ENCODE data around the gene GPR89B.
"Not testable (repeated sequence)": the region's sequence is repeated elsewhere in the genome, so short reads cannot be mapped to it uniquely, and the experiment has no call there.

GPR89B gene

DNA sequence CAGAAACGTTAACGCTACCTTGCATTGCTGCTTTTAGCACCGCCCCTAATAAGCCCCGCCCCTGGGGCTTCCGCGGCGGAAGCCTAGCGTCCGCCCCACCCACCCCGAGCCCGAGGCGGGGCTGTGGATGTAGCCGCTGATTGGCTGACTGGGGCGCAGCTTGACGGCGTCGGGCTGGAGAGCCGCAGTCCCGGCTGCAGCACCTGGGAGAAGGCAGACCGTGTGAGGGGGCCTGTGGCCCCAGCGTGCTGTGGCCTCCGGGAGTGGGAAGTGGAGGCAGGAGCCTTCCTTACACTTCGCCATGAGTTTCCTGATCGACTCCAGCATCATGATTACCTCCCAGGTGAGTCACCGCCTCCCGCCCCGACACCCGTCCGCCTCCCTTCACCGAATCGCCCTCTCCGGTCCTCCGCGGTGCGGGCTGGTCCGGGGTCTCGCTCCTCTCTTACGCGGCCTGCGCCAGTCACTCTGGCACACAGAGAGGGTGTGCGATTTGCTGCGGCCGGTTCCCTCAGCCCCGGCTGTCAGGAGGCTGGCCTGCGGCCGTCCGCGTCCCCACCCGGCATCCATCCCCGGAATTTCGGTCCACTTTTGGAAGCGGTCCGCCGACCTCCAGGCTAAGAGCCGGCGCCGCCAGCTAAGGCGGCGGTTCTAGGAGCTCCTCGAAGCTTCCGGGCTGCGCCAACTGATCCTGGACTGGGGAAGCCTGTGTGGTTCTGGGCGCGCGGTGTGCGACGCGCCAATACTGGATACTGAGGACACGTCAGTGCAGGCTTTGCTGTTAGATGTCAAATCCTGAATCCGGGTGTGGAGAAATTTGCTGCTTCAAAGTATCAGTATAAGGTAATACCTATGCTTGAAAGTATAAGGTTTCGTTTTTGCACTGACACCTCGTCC is at the start of gene GPR89B:
GPR89B (plus strand) TSS at position 185 of the 897 bp plus-strand sequence; CDS start at position 302, 117 bp downstream.
- peak; percentile 84 for DNase-seq

DNA sequence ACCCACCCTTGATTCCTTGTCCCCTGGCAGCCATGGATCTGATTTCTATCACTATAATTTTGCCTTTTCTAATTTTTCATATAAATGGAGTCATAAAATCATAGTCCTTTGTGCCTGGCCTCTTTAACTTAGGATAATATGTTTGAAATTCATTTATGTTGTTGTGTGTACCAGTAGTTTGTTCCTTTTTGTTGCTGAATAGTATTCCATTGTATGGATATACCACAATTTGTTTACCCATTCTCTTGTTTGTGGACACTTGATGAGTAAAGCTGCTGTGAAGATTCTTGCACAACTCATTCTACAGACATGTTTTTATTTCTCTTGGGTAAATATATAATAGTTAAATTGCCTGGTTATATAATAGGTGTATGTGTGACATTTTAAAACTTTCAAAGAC is 48.3 kb upstream of the GPR89B start:
- DNase-seq, result no peak

DNA sequence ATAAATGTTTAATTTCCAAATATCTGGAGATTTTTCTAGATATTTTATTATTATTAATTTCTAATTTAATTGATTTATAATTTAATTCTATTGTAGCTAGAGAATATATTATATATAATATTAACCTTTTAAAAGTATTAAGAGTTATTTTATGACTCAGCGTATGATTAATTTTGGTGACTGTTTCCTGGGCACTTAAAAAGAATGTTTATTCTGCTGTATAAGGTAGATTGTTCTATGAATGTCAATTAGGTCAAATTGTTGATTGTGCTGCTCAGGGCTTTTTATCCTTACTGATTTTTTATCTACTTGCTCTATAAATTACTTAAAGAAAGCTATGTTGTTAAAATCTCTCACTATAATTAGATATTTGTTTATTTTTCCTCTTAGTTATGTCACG is 45.7 kb upstream of the GPR89B start:
- no peak for DNase-seq

DNA sequence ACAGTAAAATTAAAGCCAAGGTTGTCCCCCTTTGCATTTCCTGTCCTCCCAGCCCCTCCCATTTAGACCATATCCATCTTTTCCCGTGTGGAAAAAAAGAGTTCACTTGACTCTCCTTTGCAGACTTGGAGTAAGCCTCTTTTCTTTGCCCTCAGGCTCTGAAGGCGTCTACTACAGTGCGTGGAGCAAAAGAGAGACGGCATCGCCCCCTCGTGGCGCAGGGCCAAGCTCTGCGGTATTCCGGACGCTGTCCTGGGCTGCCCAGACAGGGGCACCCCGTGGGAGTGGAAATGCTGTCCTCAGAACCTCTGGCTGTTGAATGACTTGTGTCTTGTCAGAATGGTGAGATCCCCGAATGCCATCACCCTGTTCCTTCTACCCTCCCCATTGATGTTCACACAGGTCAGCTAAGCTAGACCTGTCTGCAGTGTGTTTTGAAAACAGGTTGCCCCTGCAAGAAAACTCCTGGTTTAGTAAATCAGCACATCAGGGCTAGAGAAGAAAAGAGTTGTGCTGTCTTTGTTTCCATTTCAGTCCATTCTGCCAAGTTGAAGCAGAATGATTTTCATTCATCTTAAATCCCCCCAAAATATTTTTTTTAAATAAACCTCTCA is 37.9 kb upstream of the GPR89B start:
- peak; percentile 65 for DNase-seq

DNA sequence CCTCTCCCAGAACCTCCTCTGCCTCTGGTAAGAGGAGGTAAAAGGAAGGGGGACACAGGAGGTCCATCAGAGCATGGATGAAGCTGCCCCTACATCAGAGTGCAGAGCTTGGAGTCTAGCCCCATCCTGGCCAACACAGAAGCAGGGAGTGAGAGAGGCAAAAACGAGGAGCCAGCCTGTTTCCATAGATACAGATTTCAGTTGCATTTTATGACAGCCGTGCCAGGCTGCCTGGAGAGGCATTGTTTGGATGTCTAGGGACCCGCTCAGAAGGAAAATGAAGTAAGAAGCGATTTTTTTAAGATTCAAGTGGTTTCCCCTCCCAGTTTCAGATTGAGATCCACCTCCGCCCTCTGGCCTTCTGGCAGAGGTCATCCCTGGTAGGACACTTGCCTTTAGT is 37.1 kb upstream of the GPR89B start:
- DNase-seq, result no peak

DNA sequence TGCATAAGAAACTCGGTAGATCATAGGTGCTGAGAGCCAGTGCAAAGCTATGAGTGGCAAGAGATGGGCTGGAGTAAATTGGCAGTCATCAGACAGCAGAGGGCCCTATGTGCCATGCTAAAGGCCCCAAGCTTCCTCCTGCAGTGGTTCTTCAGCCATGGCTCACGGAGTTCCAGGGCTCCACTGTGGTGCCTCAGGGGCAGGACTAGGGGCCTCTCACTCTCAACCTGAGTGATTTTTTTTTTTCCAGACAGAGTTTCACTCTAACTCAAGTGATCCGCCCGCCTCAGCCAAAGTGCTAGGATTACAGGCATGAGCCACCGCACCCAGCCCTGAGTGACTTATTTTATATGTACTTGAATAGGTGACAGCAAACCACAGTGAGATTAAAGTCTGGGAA is 36.0 kb upstream of the GPR89B start:
- DNase-seq, result no peak

DNA sequence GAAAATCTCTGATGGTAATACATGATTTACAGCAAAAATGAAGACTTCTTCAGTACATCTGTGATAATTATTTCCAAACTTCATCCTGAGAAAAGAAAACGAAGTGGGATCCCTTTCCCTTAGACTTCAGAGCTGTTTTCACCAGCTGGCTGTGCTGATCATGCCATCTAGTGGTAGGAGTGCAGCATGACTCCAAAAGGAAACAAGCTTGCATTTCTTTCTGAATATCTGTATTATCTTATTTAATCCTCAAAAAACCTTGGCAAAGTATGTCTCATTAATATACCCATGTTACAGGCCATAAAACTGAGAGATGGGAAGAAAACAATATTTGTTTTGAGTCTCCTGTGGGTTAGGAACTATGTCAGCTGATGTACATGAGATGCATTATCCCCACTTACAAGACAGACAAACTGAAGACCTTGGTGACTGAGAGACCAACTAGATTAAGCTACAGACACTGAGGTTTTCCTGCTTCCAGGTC is 35.4 kb upstream of the GPR89B start:
- DNase-seq, result peak; percentile 29

DNA sequence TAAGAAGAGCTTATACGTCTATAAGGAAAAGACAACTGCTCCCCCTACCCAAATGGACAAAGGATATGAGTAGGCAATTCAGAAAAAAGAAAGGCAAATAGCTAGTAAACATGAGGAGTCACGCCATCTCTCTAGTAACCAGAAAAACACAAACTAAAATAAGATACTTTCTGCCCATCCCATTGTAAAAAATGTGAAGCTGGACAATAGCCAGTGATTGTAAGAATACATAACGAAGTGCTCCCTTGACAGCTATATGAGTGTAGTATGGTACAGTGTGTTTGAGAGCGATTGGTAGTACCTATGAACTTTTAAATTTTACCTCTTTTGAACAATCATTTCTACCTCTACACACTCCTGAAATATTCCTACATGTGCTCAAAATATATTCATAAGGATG is 33.1 kb upstream of the GPR89B start:
- DNase-seq, result no peak

DNA sequence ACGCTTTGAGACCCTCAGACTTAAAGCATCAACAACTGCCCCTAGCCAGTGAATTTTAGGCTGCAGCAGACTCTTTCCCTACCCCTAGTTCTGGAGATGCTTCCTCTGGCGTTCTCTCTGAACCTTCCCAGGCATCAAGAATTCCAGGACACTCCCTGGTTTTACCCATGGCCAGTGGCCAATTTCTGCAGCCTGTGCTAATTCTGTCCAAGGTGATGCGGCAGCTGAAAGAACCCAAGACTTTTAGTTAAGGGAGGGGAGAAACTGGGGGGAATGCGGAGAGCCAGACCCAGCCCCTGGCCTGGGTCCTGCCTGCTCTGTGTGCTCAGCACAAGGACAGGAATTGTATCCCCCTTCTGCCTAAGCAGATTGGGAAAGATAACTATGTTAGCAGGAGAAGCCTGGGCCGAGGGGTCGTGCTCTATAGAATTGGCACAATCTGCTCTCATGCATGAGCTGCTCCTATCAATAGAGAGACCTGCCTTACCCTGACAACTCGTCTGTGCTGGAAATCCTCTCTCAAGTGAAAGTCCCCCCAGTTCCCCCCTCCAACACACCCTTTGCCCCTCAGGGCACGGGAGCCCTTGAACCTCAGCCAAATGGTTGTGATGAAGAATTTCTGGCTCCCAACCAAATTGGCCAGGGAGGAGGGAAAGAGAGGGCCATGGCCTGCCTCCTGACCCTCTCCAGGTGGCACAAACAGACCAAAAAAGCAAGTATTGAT is 31.0 kb upstream of the GPR89B start:
- peak; percentile 44 for DNase-seq

DNA sequence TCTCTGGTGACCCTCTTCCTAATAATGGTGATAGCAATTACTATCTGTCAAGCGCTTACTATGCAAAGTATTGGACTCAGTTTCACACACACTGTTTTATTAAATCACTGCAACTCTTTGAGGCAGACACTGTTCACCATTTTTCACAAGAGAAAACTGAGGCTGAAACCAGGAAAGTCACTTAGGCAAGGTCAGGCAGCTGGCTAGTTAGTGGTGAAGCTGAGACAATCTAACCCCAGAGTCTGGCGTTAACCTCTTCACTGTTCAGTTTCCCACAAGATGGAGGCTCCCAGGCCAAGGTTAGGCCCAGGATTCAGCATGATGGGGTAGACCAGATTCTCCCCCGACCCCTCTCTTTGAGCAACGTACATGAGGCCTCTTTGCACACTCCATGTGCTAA is 30.4 kb upstream of the GPR89B start:
- DNase-seq, result no peak

DNA sequence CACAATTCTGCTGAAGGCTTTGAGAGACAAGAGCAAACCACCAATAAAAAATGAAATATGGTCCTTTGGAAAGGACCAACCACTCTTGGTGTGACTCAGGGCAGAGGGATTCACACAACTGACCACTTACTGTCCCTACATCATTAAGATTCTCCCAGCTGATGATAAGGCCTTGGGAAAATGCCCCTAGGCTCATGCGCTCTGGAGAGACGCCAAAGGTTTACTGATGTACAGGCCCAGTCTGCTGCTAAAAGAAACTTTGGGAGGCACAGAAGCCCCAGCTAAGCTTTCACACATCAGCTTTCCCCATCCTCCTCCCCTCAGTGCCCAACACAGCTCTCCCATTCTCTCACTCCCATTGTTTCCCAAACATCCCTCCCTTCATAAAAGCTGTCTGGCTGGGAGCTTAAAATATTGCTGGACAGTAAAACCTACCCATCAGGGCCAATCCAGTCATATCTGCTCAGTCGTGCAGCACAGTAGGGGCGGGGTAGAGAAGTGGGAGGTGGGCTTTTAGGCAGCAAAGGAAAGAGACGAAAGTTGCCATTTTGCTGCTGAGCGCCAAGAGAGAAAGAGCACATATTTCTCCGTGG is 25.9 kb upstream of the GPR89B start, which contains the start of gene GJA8:
GJA8 (plus strand) TSS at position 543 of the 593 bp plus-strand sequence. CDS start 5,161 bp downstream, outside the sequence.
- peak; percentile 49 for DNase-seq

DNA sequence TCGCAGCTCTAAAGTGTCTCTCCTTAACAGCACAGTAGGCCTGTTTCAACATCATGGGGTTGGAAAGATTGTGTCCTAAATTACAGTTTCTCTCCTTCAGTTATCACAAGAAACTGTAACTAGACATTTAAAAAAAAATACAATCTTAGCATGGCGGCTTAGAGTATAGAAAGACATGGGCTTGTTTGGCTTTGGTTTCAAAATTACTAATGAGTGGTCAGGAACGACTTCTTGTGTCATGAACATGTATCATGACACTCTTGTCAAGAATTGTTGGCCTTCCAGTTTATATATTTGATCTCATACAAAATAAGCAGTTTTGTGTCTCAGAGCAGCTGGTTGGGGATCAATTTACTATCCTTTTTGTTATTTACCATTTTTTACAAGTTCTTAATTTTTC is 23.5 kb upstream of the GPR89B start:
- no peak for DNase-seq

DNA sequence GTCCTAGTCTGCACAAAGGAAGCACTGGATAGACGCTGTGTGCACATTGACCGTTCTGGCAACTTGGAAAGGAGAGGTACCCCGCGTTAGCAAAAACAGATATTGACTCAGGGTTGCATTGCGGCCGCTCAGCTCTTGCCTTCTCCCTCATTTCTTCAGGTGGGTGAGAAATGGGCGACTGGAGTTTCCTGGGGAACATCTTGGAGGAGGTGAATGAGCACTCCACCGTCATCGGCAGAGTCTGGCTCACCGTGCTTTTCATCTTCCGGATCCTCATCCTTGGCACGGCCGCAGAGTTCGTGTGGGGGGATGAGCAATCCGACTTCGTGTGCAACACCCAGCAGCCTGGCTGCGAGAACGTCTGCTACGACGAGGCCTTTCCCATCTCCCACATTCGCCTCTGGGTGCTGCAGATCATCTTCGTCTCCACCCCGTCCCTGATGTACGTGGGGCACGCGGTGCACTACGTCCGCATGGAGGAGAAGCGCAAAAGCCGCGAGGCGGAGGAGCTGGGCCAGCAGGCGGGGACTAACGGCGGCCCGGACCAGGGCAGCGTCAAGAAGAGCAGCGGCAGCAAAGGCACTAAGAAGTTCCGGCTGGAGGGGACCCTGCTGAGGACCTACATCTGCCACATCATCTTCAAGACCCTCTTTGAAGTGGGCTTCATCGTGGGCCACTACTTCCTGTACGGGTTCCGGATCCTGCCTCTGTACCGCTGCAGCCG is 20.3 kb upstream of the GPR89B start:
- DNase-seq, result no peak

DNA sequence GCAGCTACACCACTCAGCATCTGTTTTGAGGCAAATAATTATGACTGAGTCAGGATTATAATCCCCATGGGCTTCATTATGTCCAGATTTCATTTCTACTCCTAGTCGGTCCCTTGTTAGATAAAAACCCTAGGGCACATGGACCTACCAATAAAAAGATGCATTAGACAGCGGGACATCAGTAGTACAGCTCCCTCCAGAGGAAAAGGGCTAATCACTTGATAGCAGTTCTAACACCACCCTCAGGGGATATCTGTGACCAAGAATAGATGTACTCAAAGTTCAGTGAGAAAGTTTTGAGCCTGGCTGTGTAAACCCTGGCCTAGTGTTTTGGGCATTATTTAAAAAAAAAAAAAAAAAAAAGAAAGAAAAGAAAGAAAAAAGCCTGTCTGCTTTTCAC is 15.7 kb upstream of the GPR89B start:
- no peak for DNase-seq

DNA sequence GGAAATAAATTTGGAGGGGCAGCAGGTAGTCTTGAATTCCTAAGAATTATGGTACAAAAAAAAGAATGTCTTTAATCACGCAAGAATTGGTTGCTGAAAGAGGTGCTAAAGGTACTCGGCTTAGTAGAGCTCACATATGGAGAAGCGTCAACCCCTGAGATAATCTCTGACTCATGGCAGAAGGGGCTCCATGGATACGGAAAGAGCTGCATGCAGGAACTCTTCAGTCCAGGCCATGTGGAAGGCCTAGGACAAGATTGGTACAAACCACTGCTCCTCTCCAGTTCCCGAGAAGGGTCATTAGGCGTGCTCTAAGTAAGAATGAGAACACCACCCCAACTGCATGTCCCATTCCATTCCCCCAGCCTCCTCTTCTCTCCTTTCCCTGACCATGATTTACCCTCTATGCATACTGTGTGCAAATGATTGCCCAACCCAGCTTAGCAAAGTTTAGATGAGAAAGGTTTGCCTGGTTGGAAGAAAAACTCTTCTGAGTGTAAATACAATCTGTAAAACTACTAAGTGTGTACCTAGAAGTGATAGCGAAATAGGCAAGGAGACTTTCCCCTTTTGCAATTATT is 14.8 kb upstream of the GPR89B start:
- DNase-seq, result no peak

DNA sequence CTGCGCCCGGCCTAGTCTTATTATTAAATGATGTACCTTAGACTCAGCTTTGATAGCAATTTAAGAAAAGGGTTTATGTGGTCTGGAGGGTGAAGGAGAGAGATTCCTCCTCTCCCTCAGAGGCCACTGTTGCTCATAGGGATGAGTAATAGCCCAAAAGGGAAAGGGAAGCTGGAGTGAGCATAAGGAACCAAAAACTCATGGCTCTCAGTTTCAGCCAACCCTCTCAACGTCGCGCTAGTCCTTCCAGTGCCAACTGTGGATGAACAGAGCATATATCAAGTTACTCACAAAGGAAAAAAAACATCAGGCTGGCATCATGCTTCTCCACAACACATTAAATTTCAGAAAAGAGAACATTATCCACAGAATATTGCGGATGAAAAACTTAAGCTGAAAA is 8.3 kb upstream of the GPR89B start:
- DNase-seq, result no peak

DNA sequence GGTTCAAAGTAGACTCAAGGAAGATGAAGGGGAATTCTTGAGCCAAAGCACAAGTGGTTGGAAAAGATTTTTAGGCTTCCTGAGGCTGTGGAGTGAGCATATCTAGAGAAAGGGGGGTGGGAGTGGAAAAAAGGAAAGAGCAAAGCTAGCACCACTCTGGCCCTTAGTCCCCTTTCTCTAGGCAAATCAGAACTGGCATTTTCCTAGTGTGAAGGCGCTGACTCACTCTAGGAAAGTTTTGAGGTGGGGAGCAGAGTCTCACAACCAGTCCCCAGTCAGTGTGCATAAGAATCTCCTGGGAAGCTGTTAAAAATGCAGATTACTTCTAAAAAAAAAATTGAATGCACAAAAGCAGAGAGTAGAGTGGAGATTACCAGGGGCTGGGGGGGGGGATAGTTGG is 3.4 kb upstream of the GPR89B start:
- DNase-seq, result no peak

DNA sequence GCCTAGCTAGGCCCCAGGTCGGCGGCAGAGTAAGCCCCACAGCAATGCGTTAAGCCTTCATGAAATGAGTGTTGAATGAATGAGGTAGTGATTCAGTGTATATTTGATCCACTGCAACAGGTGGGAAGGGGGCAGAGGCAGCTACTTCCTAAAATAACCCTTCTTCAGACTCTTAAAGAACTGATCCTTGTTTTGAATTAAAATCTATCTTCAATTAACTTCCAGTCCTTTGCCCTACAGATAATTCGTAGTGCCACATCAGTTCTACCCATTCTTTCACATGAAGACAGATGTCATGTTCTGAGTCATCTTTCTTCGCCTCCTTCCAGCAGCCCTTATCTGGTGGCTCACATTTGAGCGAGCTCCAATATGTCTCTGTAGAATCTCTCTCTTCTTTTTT is 1.0 kb upstream of the GPR89B start:
- not testable (repeated sequence) for DNase-seq

DNA sequence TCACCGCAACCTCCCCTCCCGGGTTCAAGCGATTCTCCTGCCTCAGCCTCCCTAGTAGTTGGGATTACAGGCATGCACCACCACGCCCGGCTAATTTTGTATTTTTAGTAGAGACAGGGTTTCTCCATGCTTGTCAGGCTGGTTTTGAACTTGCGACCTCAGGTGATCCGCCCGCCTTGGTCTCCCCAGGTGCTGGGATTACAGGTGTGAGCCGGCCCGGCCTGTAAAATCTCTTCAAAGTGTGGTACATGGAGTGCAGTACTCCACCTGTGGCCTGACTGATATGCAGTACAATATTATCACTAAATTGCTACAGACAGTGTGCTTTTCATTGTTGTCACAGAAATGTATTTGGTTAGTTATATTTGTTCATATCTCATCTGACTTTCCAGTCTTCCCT is 531 bp upstream of the GPR89B start:
- not testable (repeated sequence) for DNase-seq

DNA sequence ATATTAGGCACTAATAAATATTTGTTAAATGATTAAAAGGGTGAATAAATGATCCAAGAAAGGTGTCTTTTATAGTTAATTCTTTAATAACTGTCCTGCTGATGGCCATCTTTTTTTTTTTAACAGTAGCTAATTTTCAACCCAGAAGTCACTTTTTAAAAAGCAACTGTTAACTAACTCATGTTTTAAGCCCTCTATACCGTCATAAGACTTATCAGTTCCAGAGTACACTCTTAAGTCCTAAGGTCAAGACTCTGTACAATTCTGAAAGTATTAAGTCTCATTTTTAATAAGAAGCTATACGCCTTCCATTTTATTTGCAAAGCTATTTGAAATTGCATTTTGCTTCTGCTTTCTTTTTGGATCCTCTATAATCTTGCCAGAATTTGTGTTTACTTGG is 2.9 kb downstream of the GPR89B start:
- not testable (repeated sequence) for DNase-seq

DNA sequence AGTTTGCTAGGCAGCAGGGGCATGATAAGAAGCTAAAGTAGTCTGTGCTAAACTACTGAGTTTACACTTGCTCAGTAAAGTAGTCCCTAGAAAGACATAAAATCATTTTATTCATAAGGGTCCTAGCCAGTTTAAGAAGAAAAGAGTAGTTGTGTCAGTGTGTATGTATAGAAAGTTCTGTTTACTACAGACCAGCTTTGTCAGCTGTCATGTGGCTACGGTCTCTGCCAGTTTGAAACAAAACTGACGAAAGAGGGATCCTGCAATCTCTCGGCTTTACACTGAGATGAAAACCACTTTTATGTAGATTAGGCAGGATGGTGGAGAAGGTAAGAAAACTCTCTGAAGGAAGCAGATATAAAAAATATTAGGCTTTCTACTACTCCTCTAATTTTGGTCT is 7.1 kb downstream of the GPR89B start:
- DNase-seq, result not testable (repeated sequence)

DNA sequence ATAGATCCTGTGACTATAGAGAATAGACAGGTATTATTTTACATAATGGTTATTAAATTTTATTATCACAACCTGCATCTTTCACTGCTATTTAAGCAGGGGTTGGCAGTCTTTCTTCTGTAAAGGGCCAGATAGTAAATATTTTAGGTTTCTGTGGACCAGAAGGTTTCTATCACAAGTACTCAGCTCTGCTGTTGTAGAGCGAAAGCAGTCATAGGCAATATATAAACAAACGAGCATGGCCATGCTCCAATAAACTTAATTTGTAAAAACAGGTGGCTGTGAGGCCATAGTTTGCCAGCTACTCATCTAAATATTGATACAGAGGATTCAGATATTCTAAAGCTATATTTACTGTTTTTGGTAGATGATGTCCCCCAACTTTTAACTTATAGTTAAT is 12.2 kb downstream of the GPR89B start:
- DNase-seq, result not testable (repeated sequence)

Data from NCI-H226 (cell line).